DLD1 (cell line): ENCODE data around the gene ALK.

Experiments
- in situ Hi-C: cut with HindIII; loops from 2 replicates; pipeline ENCODE4 v1.10.0; 2017; ENCODE audit warnings: low sequenced_read_pairs

The ALK gene

GRCh38 chr2:29509397-29509796 lies 412.0 kb downstream of the ALK start:
- in situ Hi-C loops, result no loop called here

- in situ Hi-C loops, result no loop called here
Observed at GRCh38 chr2:29504746-29505145, 416.6 kb downstream of the ALK start.

- in situ Hi-C loops, result no loop called here
Observed at GRCh38 chr2:29502460-29502911, 418.9 kb downstream of the ALK start.

DNA sequence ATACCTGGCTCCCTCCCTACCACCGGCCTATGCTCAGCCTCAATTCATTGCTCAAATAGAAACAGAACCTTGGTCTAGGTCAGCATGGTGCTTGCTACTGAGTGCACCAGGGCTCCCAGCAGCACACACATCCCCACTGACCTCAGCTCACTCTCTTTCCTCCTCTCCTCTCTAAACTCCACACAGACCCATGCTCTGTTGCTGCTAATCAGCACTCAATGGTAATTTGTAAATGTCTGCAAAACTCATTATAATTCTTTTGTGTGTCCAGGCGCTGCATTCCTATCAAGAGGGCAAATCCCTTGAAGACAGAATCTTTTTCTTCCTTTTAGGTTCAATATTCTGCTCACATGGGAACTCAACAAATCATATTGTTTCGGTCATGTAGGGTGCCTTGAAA lies 424.0 kb downstream of the ALK start:
- in situ Hi-C loops, result no loop called here

DNA sequence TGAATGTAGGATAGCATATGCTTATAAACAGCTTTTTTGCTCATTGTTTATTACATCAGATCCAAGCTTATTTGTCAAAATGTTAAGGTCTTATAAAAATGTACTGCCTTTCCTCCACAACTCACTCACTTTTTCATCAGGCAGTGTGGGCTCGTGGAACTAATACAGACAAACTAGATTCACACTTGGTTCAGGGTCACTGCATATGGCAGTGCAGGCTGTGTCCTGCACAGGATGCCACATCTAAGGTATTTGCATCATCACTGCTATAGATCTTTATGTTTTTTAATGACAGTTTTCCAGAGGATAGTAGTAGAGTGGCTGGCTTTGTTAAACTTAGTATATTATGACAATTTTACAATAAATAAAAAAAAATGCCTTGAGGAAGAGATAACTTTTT lies 425.2 kb downstream of the ALK start:
- in situ Hi-C loops, result no loop called here

- in situ Hi-C loops, result no loop called here
Observed at GRCh38 chr2:29495536-29496060, 425.8 kb downstream of the ALK start.

DNA sequence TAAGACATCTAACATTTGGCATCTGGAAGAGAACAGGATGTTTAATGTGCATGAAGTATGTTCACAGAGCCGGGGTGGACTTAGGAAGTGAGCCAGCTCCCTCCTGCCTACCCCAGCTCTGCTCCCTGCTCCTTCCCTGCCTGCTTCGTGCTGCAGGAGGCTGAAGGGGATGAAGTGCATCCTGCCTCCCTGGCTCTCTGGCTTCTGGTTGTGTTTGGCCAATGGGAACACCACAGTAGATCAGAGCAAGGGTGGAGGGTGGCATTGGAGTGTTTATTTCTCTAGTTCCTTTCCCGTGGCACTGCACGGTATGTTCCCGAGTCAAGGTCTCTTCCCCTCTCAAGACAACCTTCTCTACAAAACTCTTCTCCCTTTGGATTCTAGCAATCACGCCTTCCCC lies 426.3 kb downstream of the ALK start:
- in situ Hi-C loops, result no loop called here

DNA sequence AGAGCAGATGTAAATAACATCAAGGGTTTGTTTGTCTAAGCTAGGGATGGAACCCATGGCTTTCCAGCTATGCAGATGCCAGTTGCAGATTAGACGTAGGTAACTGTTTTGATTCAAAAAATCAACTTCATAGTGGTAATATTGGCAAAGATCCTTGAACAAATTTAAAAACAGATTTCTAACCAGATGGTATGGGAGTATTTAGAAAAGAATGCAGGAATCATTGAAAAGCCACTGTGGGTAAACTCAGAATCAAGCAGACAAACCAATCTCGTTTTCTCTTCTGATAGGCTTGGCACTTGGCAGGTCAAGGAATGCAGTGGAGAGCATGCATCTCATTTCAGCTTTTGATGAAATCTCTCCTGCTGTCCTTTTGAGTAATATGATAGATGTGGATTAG lies 428.7 kb downstream of the ALK start:
- in situ Hi-C loops, result no loop called here

DNA sequence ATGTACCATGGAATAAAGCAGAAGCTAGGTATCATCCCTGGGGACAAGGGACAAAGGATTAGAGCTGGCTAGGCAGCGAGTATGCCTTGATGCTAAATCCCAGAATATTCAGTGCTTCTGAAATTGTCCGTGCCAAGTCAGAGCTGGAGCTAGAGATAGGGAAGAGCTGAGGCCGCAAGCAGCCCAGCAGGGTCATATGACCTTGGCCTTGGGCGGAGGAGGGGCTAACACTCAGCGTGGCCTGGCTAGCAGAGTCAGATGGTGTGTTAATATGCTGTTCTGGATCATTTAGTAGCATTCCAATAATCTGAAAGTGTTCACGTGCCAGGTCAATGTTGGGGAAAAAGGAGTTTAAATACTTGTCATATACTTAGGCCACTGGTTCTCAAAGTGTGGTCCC lies 431.3 kb downstream of the ALK start:
- in situ Hi-C loops, result no loop called here

GRCh38 chr2:29489568-29489967 lies 431.8 kb downstream of the ALK start:
- in situ Hi-C loops, result no loop called here

DNA sequence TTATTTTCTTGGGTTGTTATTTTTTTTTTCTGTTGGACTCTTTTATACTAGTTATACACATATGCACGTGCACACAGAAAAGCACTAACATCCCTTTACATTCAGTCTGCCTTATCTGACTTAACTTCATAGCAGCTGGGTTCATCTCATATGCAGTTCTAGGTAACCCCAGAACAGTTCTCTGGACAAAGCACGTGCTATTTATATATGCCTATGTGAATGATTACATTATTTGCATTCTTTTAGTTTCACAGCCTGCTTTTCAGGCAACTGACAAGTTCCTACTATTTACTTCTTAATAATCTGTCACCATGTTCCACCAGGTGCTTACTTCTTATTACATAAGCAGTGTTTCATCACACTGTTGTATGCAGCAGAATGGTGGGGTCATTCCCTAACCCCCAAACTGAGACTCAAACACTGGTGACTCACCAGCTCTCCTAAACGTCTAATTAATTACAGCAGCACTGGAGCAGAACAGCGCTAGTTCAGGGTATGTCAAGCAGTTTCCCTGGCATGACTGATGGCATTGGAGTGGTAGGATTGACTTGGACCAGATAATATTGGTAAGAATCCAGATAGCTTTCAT lies 433.3 kb downstream of the ALK start:
- in situ Hi-C loops, result no loop called here

GRCh38 chr2:29485631-29486030 lies 435.8 kb downstream of the ALK start:
- in situ Hi-C loops, result no loop called here

GRCh38 chr2:29485117-29485516 lies 436.3 kb downstream of the ALK start:
- in situ Hi-C loops, result no loop called here

- in situ Hi-C loops, result no loop called here
Observed at GRCh38 chr2:29482867-29483266, 438.5 kb downstream of the ALK start.

DNA sequence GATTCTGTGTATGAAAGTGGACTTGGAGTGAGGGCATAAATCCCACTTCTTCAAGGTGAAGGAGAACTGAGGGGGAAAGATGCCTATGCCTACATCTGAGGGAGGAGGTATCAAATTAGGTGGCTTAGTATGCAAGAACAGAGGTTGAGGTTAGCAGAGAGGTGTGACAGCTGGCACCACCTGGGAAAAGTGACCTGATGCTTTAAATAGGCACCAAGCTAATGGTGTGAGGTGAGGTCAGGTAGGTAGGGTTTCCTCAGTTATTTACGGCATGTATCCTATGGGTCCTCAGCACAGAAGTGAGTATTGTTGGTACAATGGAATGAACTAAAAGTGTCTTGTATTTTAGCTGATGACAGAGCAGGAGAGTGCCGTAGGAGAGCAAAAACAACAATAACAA lies 439.0 kb downstream of the ALK start:
- in situ Hi-C loops, result no loop called here

DNA sequence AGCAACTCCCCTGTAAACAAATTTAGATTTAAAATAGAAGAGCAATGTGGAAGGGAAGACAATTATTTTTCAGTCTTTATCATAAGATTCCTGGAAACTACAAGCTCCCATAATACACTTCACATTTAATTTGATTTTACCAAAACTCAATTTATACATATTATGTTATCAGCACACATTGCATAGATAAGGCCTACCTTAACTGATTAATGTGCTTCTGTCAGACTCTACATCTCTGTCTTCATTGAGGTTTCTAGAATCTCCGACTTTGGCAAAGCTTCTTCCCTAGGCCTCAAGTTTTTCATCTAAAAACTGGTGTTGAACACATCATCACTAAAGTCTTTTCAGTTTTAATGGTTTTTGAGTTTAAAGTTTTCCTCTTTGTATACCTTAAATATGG lies 440.1 kb downstream of the ALK start:
- in situ Hi-C loops, result no loop called here

GRCh38 chr2:29480426-29480825 lies 441.0 kb downstream of the ALK start:
- in situ Hi-C loops, result no loop called here

GRCh38 chr2:29479401-29479800 lies 442.0 kb downstream of the ALK start:
- in situ Hi-C loops, result no loop called here

DNA sequence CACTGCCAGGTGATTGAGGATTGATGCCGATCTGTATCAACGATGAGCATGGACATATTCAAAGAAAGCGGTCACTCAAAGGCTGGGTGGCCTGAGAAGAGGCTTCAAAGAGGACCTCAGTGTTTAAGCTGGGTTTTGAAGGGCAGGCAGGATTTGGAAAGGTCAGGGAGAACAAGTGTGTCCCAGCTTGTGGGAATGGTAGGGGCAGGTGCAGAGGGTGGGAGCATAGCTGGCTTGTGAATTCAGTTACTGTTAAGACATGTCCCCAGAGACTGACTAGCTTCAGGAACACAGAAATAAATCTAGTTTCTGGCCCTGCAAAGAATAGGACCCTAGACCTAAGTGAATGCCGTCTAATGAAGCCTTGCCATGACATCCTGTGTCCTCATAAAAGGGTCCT lies 442.7 kb downstream of the ALK start:
- in situ Hi-C loops, result no loop called here

- in situ Hi-C loops, result no loop called here
Observed at GRCh38 chr2:29477186-29477585, 444.2 kb downstream of the ALK start.

DNA sequence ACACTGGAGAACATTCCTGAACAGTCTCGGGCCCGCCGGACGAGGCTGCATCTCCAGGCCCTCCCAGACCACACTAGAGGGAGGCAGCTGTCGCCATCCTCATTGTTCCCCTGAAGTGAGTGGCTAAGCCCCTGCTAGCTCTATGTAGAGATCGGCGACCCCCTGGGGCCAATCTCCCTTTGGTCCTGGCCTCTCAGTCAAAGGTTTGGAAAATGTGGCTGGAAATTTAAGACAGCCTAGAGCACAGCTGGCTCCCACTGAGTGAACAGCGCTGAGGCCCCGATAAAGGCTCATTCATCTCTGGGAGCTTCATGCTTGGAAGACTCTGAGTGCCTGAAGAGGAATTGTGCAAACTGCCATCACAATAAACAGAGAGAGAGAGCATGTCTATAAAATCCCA lies 445.9 kb downstream of the ALK start:
- in situ Hi-C loops, result no loop called here

DNA sequence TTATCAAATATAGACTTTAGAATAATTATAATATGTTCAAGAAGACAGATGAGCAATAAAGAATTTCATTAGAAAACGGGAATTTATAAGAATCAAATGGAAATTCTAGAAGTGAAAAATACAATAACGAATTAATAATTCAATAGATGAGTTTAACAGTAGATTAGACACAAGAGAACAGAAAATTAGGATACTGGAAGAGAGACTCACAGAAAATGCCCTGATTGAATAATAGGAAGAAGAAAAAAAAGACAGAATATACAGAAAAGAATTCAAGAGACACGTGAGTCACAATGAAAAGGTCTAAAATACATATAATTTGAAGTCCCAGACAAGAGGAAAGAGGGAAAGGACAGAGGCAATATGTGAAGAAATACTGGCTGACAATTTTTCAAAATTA lies 451.4 kb downstream of the ALK start:
- in situ Hi-C loops, result no loop called here

GRCh38 chr2:29469516-29469915 lies 451.9 kb downstream of the ALK start:
- in situ Hi-C loops, result no loop called here
